ENCODE data around the gene EIF4EBP2.

The EIF4EBP2 gene

GRCh38 chr10:70432561-70433263 lies 28.8 kb downstream of the EIF4EBP2 start:
- no peak for DNase-seq (ENCODE audit: low spot score)

- DNase-seq (ENCODE audit: low spot score): no peak
These were observed 29.8 kb downstream of the EIF4EBP2 start for GRCh38 chr10:70433581-70434280.

GRCh38 chr10:70435241-70436085 lies 31.5 kb downstream of the EIF4EBP2 start:
- DNase-seq (ENCODE audit: low spot score): no peak

GRCh38 chr10:70437721-70438120 lies 33.8 kb downstream of the EIF4EBP2 start:
- no peak for DNase-seq (ENCODE audit: low spot score)

- no peak for DNase-seq (ENCODE audit: low spot score)
These were observed 36.6 kb downstream of the EIF4EBP2 start for GRCh38 chr10:70440296-70441160.

GRCh38 chr10:70441161-70441894 lies 37.4 kb downstream of the EIF4EBP2 start, which contains the start of gene NODAL:
TSS of gene NODAL (minus strand) at chr10:70441681. CDS start at chr10:70441667, 14 bp downstream.
- DNase-seq (ENCODE audit: low spot score): no peak

GRCh38 chr10:70441895-70442309 lies 38.0 kb downstream of the EIF4EBP2 start:
- no peak for DNase-seq (ENCODE audit: low spot score)

- DNase-seq (ENCODE audit: low spot score): no peak
These were observed 38.5 kb downstream of the EIF4EBP2 start for GRCh38 chr10:70442332-70442988.

- DNase-seq (ENCODE audit: low spot score): no peak
These were observed 40.8 kb downstream of the EIF4EBP2 start for GRCh38 chr10:70444744-70445143.

- no peak for DNase-seq (ENCODE audit: low spot score)
These were observed 42.0 kb downstream of the EIF4EBP2 start for GRCh38 chr10:70445718-70446657.

- DNase-seq (ENCODE audit: low spot score): no peak
These were observed 44.3 kb downstream of the EIF4EBP2 start for GRCh38 chr10:70448236-70448635.

GRCh38 chr10:70455213-70455630 lies 51.3 kb downstream of the EIF4EBP2 start:
- DNase-seq (ENCODE audit: low spot score): no peak

GRCh38 chr10:70456164-70456563 lies 52.2 kb downstream of the EIF4EBP2 start:
- no peak for DNase-seq (ENCODE audit: low spot score)

- DNase-seq (ENCODE audit: low spot score): no peak
These were observed 53.9 kb downstream of the EIF4EBP2 start for GRCh38 chr10:70457759-70458305.

GRCh38 chr10:70458329-70459060 lies 54.5 kb downstream of the EIF4EBP2 start:
- peak; percentile 75 for DNase-seq (ENCODE audit: low spot score)

GRCh38 chr10:70459061-70459773 lies 55.3 kb downstream of the EIF4EBP2 start:
- no peak for DNase-seq (ENCODE audit: low spot score)

GRCh38 chr10:70459774-70460490 lies 56.0 kb downstream of the EIF4EBP2 start:
- DNase-seq (ENCODE audit: low spot score): peak; percentile 64
